Left renal cortex interstitium (tissue), 4 donors: ENCODE data around the gene LYVE1. TPM values are rescaled to one million over a fixed set of nuclear protein-coding genes. Genes with fewer than 3 reads are reported as not detected.
"Not testable (repeated sequence)": the region's sequence is repeated elsewhere in the genome, so short reads cannot be mapped to it uniquely, and the experiment has no call there.

Experiments used
- DNase-seq, 4 donors: peaks; one replicate each; pipeline ENCODE4 v3.0.0-alpha.2; 2013; ENCODE audit warnings: low read depth in 4 of 4, low spot score in 2 of 4, missing footprints in 1 of 4
- polyA plus RNA-seq, 4 donors: library from polyadenylated mRNA; unstranded; fragments of 120-200 nt; gene quantifications; one replicate each; pipeline ENCODE4 v1.2.1, GENCODE V29; 2013; ENCODE audit not compliant: insufficient read length in 4 of 4

LYVE1 gene
- 10 to 100 TPM; 51.2 to 70.5 (median 64.0) TPM for polyA plus RNA-seq

DNA sequence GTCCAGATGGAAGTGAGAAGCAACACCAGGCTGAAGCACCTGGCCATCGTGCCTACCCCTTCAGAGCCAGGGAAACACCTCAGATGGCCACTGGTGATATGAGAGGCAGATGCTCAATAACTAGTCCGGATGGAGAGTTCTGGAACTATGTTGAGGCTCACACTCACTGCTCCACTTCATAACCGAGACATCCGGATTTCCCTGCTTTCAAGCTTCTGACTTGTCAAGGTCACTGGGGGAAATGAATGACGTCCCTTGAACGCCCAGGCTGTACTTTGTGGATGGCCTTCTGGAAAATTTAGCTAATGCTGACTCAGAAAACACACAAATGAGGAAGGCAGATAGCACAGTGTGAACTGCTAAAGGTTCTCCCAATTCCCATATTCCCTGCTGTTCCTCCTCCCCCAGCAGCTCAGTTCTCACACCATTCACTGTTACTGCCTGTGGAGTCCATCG, at the start of gene LYVE1:
Gene LYVE1, minus strand, starts transcription at position 180 of the 456 bp plus-strand sequence. Its CDS starts 133 bp downstream, at position 47.
- no peak for DNase-seq

DNA sequence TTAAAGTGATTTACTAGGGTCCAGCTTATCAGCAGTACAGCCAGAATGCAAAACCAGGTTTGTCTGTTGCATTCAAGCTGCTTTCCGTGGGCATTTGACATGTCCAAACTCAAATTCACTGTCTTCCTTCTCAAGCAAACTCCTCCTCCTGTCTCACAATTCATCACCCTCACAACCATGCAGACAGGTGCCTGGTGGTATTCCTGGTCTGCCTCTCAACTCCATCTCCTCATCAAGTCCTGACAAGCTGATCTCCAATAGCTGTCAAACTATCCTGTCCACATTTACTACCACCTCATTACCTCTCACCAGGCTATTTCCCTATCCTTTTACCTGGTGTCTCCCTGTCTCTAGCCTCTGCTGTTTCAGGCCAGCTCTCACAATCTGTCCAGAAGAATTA, 49.1 kb upstream of the LYVE1 start:
- no peak for DNase-seq

- DNase-seq, result no peak
Measured at GRCh38 chr11:10611979-10612862, 43.8 kb upstream of the LYVE1 start.

DNA sequence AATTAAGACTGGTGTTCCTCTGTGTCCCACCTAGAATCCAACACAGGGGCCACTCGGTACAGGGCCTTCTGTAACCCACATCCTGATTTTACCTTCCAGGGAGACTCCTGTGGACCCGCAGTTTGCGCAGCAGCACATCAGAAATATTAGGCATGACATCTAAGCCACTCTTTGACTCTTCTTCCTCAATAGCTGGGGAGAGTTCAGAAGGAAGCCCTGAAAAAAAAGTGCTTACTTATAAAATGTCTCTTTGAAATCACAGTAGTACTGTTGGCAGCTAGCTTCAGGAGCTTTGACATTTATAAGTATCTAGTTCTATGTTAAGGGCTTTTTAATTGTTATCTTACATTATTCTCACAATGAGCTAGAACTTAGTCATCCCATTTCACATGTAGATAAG, 41.2 kb upstream of the LYVE1 start:
- DNase-seq, result no peak

- no peak for DNase-seq
Measured at GRCh38 chr11:10608584-10608983, 40.1 kb upstream of the LYVE1 start.

DNA sequence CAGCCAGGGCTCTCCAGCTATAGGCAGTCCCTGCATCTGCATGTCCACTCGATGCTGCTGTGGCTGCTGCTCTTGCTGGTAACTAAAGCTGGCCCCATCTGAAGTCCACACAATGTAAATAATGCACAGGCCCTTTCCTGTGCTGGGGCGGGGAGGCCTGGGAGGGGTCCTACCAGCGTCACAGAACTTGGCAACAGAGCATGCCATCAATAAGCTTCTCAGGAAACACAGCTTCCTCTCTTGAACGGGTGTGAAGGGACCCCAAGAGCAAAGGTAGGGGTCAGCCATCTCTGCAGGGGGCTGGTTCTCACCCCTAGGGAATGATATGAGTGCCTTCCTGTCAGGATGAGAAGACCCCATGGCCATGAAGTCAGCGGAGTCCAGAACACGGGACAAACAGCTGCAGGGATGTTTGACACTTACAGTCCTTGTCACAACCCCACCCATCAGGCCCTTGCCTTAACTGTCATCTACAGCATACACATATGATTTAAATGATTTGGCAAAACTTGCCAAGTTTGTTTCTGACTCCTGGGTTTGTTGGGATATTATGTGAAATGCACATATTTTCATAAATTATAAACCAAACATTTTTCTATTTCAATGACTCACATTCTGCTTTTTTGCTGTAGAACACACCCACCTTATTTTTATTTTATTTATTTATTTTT, 39.1 kb upstream of the LYVE1 start:
- no peak for DNase-seq

- no peak for DNase-seq
Measured at GRCh38 chr11:10606536-10607208, 38.2 kb upstream of the LYVE1 start.

DNA sequence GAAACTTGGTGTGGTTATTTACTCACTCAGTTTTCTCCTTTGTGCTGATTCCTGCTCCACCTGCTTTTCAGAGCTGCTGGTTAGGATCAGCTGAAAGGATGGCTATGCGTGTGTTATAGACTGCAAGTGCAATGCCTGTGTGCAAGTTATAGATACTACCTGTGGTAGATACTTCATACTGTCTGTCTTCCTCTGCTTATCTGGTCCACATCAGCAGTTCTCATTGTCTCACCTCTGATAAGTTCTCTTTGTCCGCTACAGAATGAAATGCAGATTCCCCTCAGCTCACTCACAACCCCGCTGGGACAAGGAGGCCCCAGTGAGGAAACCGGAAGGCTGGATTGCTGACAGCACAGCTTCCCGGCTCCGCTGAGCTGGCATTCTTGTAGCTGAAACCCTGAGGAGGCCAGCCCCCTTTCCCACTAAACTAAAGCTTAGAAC, 37.5 kb upstream of the LYVE1 start:
- no peak for DNase-seq

- no peak for DNase-seq
Measured at GRCh38 chr11:10604798-10605197, 36.3 kb upstream of the LYVE1 start.

DNA sequence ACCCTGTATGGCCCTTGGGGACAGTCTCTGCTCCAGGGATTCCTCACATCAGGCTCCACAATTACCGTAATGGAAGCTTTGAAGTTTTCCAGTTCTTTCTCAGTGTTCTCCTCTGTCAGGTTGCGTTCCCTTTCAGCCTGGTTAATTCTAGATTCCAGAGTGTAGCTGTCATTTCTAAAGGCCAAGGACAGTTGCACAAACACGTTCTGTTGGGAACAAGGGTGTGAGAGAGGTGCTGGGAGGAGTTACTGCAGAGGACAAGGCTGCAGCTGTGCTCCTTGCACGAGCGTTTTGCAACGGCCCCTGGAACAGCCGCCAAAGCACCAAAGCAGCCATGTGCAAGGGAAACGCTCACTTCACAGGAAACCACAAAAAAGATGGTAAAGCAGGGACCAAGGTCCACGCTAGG, 35.9 kb upstream of the LYVE1 start:
- DNase-seq, result no peak

GRCh38 chr11:10603721-10604297, 35.3 kb upstream of the LYVE1 start:
- DNase-seq, result no peak

DNA sequence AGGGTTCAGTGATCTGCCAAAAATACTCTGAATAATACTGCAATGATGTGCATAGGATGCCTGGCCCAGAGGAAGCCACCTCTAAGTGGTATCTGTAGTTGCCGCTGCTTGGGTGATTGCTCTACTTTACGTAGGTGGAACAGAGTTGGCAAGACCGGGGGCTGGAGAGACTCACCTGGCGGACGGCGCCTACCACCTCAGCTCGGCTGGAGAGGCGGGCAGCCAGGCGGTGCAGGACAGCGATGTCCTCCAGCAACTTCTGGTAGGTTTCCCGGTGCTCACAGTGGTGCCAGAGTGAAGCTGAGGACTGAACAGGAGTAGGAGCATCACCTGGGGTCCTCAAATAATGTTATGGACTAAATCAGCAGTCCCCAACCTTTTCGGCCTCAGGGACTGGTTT, 34.5 kb upstream of the LYVE1 start:
- no peak for DNase-seq

DNA sequence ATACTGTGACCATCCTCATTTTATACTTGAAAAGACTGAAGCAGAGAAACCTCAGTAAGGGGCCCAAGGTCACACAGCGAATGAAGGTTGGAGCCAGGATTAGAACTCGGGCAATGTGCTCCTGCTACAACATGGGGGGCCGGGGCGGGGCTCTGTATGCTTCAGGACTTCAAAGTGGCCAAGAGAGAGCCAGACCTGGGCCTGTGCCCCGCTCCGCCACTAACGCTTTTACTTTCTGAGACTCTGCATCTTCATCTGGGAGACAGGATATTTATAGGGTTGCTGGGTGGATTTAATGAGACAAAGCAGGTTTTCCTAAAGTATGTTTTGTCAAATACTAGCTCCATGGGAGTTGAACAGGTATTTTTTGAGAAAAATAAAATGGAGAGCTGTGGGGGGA, 33.9 kb upstream of the LYVE1 start:
- no peak for DNase-seq

DNA sequence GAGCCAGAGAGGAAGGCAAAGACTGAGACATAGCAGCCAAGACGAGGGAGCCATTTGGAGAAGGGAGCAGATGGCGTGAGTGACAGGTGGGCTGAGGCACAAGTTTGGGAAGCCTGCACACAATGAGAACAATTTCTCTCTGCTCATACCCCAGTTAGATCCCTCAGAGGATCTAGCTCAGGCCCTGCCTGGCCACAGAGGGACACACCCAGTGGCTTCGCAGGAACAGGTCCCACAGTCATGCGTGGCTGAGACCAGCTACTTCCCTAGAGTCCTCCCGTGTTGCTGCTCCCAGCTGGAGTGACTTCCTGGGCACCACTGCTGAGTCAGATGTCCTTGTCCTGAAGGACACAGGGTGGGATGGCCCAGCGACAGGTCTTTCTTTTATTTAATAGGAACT, 33.4 kb upstream of the LYVE1 start:
- no peak for DNase-seq

DNA sequence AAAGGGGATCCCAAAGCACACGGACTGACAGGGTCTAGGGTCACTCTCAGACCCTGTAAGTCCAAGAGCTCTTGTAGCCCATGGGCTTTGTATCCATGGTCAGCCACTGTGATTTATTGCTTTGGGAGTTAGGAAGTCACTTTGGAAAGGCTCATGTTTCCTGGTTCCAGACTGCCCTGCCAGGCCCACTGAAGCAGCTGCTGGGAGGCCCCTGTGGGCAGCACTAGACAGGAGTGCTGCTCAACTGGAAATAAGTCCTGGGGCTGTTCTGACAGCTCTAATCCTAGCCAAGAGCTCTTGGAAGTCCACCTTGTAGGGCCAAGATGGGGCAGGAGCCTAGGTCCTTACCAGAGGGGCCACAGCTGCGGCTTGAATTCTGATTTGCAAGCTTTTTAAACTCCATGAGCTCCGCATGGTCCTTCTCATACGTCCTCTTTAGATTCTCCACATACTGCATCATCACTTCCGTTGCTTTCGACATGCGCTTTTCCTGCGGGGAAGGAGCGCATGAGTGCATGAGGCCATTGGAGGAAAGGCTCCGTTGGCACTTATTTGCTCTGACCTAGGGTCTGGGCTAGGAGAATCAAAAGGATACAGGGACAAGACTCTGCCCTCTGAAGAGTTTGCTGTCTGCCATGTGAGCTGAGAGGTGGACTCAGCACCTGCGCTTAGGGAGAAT, 32.2 kb upstream of the LYVE1 start:
- peak in 2 of 4 donors; percentile 58 to 61 for DNase-seq

DNA sequence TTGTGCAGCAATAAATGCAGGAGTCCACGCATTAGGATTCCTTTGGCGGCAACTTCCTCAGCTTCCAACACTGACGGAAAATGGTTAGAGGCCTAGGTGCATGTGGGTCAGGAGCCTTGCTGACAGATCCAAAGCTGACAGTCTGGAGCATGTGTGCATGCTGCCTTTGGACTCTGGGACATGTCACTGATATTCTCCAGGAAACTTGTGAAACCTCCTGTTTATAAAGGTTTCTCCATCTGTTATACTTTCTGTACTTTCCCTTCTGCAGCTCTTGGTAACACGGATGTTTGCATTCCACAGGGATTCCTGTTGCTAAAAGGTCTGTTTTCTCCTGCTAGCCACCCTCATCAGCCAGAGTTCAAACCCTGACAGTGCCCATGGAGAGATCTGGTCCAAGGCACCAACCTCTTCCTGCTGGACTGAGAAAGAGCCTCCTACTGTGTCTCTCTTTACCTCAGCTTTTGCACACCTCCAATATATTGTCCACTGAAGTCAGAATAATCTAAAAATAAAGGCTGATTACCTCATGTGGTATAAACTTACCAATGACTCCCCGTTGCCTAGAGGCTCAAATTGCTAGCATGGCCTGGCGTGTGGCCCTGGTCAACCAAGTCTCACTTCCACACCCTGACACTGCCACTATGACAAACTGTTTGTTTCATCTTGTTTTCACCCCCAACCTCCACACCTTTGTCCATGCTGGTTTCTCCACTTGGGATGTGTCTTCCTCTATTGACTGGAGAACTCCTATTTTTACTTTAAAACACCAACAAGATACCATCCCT, 31.1 kb upstream of the LYVE1 start:
- no peak for DNase-seq

DNA sequence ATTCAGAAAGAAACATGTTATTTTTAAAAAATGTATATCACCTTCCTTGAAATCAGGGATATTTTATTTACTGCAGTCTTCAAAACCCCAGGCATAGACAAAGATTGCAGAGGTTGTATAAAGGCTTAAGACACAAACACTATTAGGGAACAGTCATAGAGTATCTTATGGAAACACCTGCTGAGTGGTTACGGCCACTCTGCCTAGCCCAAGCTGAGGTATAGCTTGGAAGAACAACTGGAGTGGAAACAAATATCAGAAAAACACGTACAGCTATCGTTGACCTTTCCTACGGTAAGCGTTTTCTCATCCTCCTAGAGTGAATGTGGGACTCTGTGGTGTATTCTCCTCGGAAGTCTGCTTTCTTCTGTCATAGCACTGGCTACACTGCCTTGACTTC, 30.4 kb upstream of the LYVE1 start:
- DNase-seq, result no peak

DNA sequence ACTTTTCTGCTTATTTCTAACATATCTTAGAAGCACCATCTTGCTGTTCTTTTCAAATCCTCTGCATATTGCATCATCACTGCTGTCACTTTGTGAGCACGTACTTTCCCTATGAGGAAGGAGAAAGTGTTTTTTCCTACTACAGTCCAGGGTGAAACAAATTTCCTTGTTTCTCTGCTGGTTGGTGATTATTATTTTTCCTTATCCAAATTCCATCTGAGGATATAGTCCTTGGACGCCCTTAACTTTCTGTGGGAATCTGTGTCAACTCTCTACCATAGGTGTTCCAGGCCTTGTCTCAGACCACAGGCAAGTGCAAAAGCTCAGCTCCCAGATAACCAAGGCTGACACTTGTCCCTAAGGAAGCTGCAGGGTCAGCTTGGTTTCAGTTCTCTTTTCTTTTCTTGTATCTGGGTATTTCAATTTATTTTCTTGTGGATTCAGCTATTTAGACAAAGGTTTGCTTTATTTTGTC, 29.4 kb upstream of the LYVE1 start:
- DNase-seq, result no peak

- not testable (repeated sequence) for DNase-seq
Measured at GRCh38 chr11:10595840-10596239, 27.4 kb upstream of the LYVE1 start.
